Activated naive CD8-positive, alpha-beta T cell treated with anti-CD3 and anti-CD28 coated beads, Interleukin-2, amount 50 U/mL, for 16 hours (primary cell): ENCODE measurements around the gene JCAD.
"Not testable (repeated sequence)": the region's sequence is repeated elsewhere in the genome, so short reads cannot be mapped to it uniquely, and the experiment has no call there.

Experiments
- DNase-seq: peaks from one replicate; pipeline ENCODE4 v3.0.0-alpha.2; 2020; ENCODE audit warnings: low read depth, low spot score

The JCAD gene

GRCh38 chr10:29993319-29993915 lies 66.0 kb downstream of the JCAD start:
- no peak for DNase-seq

- no peak for DNase-seq
These were observed 66.5 kb downstream of the JCAD start for GRCh38 chr10:29992914-29993313.

GRCh38 chr10:29991382-29991781 lies 68.0 kb downstream of the JCAD start:
- no peak for DNase-seq

GRCh38 chr10:29987471-29987870 lies 71.9 kb downstream of the JCAD start:
- DNase-seq, result no peak

- DNase-seq, result no peak
These were observed 76.3 kb downstream of the JCAD start for GRCh38 chr10:29982997-29983648.

- no peak for DNase-seq
These were observed 77.9 kb downstream of the JCAD start for GRCh38 chr10:29981510-29981909.

- DNase-seq, result no peak
These were observed 79.3 kb downstream of the JCAD start for GRCh38 chr10:29980084-29980483.

GRCh38 chr10:29979421-29979779 lies 80.0 kb downstream of the JCAD start:
- not testable (repeated sequence) for DNase-seq

- no peak for DNase-seq
These were observed 82.2 kb downstream of the JCAD start for GRCh38 chr10:29977171-29977570.

GRCh38 chr10:29976134-29976533 lies 83.3 kb downstream of the JCAD start:
- DNase-seq, result no peak

GRCh38 chr10:29974773-29975172 lies 84.6 kb downstream of the JCAD start:
- DNase-seq, result no peak

GRCh38 chr10:29973921-29974320 lies 85.5 kb downstream of the JCAD start:
- no peak for DNase-seq

- DNase-seq, result no peak
These were observed 88.8 kb downstream of the JCAD start for GRCh38 chr10:29970576-29970975.

GRCh38 chr10:29970012-29970396 lies 89.4 kb downstream of the JCAD start:
- no peak for DNase-seq

- no peak for DNase-seq
These were observed 90.0 kb downstream of the JCAD start for GRCh38 chr10:29969255-29970011.

GRCh38 chr10:29968585-29968984 lies 90.8 kb downstream of the JCAD start:
- no peak for DNase-seq

GRCh38 chr10:29966269-29966668 lies 93.1 kb downstream of the JCAD start:
- DNase-seq, result no peak
